ENCODE data around the gene PHLPP1.

GRCh38 chr18:62697636-62698035 is 17.7 kb upstream of the PHLPP1 start:
- TF ChIP-seq MAX (IDR thresholded peaks at IDR 0.05), result peak; percentile 34; the same call in 1 of the 2 replicates
- no peak for TF ChIP-seq ZNF839 (CRISPR knock-in tag; IDR thresholded peaks at IDR 0.05; ENCODE audit: borderline replicate concordance)
- TF ChIP-seq DZIP1 (CRISPR knock-in tag; IDR thresholded peaks at IDR 0.05), result no peak
- no peak for TF ChIP-seq RELA (CRISPR knock-in tag; IDR thresholded peaks at IDR 0.05)
- TF ChIP-seq ZNF646 (CRISPR knock-in tag; IDR thresholded peaks at IDR 0.05), result no peak
- no peak for TF ChIP-seq AKAP8 (CRISPR knock-in tag; IDR thresholded peaks at IDR 0.05)
- no peak for TF ChIP-seq MTF2 (CRISPR knock-in tag; IDR thresholded peaks at IDR 0.05; ENCODE audit: borderline replicate concordance)
- no peak for TF ChIP-seq ZBTB25 (CRISPR knock-in tag; IDR thresholded peaks at IDR 0.05)
